Endometrium (tissue), 2 donors: ENCODE measurements around the gene EEF1AKMT3.
"Not testable (repeated sequence)": the region's sequence is repeated elsewhere in the genome, so short reads cannot be mapped to it uniquely, and the experiment has no call there.

Source experiments
- FAIRE-seq: peaks from 2 replicates; lab custom pipeline; 2012; peaks lifted over from hg19 to GRCh38; lab: Jason Lieb, UNC
- donor health status: control.
- donor health status: control.

EEF1AKMT3 gene

DNA sequence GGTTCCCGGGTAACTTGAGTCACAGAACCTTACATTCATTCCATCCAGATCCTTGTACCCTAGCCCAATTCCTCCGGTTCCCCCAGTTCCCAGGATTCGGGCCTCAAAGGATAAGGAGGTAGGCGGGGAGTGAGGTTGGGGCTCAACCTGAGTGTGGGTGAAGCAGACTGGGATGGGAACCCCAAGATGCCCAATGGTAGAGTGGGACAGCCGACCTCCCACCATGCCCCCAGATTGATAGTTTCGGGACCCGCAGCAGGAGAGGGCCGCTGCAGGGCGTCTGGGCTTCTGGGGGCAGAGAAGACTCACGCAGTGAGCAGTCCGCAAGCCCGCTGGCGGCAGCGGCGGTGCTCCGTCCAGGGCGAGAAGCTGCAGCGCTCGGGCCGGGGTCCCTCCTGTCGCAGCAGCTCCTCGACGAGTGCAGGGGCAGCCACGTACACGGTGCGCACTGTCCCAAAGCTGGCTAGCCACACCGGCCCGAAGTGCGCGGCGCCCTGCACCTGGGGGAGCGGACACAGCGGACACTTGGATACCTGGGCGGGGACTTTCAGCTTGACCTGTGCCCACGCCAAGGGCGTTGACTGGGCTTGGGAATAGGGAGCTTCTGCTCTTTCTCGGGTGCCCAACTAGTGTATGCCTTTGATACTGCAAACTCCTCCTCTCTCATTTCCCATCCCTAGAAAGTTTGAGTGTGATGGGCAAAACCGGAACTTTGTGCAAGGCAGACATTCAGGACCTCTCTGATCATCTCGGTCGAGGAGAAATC is 6.5 kb upstream of the EEF1AKMT3 start:
- no peak for FAIRE-seq

DNA sequence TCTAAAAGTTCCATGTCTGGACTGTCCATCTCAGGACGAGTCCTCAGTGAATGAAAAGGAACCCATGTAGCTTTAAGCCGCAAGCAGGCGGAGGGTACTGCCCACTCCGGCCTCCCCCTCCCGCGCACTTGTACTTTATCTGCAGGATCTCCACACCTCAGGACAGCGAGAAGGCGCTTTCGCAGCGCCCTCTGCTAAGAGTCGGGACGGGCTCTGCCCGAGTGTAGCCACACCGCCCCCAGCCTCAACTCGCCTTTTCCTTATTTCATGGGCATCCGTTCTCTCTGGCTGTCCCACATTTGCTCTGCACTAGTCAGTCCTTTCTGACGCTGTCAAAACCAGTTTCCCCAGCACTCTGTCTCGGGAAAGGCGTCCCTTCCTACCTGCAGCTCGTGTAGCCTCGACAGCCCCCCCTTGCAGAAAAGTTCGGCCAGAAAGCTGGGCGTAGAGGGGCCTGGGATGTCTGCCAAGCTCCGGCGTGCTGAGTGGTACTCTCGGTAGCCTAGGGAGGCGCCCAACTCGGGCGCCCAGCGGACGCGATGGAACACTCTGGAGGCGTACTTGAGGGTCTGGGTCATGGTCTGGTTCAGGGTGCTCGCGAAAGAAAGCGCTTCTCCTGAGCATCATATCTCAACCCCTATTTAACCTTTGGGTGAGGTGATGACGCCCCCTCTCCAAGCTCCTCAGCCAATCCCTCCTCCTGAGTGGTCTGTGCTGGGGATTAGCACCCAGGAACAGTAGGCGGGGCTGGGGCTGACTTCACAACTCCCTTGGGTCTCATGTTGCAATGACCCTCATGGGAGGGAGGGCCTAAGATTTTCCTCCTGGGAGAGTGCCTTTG is 5.7 kb upstream of the EEF1AKMT3 start, which contains the start of gene CYP27B1:
Gene CYP27B1, minus strand, starts transcription at position 615 of the 841 bp plus-strand sequence. Its CDS starts 37 bp downstream, at position 578.
- FAIRE-seq, result no peak

DNA sequence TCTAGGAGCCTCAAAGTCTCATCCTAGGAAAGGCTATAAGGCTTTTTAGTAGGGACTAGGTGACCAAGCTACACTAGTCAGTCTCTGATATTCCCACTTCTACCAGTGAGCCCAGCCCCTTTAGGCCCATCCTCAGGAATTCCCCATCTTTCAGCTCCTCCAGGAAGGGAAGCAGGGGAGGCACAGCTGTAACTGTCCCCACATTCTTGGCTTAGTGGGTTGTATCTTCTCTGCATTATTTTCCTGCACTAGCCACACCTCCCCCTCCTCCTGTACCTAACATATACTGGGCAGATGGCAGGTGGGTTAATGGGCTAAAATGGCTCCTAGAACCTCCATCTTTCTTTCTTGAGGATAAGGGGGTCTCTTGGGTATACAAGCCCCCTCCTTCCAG is 5.1 kb upstream of the EEF1AKMT3 start:
- no peak for FAIRE-seq

DNA sequence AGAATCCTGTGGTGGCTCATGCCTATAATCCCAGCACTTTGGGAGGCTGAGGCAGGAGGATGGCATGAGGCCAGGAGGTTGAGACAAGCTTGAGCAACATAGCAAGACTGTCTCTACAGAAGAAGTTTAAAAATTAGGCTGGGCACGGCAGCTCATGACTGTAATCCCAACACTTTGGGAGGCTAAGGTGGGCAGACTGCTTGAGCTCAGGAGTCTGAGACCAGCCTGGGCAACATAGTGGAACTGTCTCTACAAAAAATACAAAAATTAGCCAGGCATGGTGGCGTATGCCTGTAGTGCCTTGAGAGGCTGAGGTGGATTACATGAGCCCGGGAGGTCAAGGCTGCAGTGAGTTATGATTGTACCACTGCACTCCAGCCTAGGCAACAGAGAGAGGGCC is 4.5 kb upstream of the EEF1AKMT3 start:
- FAIRE-seq, result no peak

DNA sequence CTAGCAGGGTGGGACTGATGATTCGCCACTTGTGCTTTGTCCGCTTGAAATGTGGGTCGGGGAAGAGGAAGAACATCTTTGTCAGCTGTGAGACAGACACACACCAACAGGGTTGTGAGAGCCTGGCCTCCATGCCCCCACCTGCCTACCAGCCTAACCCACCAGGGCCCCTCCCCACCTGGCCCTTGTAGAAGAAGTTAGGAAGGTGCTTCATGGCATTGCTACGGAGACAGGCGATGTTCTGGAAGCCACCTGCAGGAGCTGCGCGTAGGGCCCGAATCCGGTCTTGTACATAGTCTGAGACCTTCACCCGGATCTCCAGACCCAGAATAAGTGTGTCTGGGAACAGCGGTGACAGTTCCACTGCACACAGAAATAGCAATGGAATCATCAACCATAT is 2.8 kb upstream of the EEF1AKMT3 start:
- no peak for FAIRE-seq

DNA sequence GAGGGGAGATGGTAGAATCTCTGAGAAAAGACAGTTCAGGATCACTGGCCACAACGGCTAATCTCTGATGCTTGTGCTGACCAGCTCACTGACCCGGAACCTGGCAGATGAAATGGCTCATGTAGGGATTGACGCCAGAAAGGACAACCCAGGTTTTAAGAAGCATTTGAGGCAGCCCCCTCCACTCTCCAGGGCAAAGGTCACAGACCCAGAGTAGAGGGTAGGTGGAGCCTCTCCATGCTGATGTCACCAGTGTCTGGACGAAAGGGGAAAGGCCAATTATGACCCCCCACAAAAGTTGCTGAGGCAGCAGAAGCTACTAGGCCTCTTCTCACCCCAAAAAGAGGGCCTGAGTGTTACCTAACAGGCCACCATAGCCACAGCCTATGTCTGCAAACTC is 1.7 kb upstream of the EEF1AKMT3 start:
- no peak for FAIRE-seq

DNA sequence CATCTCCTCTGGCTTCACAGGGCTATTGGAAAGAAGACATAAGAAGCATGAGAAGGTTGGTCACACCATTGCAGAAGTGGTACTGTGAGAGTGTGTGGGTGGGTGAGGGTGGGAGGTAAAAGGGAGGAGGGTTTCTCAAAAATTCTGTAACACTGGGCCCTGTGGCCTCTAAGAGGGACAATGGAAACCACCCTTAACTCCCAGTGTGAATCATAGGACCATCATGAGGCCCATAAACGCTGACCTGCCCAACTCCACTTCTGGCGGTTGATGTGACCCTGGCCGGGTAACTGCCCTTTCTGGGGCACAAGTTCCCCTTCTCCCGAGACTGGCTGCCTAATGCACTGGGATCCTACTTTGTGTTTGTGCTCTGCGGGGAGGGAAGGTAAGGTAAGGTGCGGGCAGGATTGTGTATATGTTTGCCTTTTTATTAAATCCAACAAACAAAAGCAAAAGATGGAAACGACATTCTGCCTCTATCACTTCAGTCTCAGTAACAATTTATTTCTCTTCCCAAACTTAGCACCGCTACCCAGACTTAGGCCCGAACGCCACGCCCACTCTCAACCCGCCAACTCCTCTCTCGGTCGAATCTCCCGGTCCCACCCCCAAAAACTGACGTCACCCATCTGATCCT is 1.1 kb upstream of the EEF1AKMT3 start:
- no peak for FAIRE-seq

DNA sequence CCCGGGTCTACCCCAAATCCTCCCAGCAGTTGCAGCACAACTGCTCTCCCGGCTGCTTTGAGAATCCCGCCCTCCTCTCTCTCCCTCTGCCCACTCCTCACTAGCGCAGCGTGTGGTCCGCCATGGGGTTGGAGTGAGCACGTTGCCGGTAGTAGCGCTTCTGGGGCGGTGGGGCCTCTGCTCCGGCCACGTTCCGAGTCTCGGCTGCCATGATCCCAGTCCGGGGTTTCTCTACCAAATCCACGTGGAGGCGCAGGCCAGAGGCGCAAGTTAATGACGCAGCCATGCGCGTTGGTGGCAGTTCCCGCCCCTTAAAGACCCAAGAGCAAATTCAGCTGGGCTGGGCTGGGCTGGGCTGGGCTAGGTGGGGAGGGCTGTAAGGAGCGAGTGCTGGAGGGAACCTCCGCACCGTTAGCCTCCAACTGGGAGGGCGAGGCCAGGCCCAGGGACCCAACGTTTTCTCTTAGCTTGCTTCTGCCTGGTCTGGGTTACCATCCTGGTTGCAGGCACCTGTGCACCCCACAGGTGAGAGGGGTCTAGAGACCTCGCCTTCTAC is 463 bp upstream of the EEF1AKMT3 start, which contains the start of gene METTL1:
Gene METTL1, minus strand, starts transcription at position 233 of the 556 bp plus-strand sequence. Its CDS starts 22 bp downstream, at position 211.
- FAIRE-seq, result peak; percentile 39

DNA sequence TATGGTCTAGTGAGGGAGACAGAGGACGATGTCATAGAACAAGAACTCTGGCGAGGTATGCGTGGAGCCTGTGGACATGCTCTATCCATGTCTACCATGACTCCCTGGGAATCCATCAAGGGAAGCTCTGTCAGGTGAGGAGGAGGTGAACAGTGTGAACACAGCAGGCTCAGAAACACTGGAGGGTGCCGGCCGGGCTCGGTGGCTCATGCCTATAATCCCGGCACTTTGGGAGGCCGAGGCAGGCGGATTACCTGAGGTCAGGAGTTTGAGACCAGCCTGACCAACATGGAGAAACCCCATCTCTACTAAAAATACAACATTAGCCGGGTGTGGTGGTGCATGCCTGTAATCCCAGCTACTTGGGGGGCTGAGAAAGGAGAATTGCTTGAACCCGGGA is 2.2 kb downstream of the EEF1AKMT3 start:
- FAIRE-seq, result not testable (repeated sequence)

DNA sequence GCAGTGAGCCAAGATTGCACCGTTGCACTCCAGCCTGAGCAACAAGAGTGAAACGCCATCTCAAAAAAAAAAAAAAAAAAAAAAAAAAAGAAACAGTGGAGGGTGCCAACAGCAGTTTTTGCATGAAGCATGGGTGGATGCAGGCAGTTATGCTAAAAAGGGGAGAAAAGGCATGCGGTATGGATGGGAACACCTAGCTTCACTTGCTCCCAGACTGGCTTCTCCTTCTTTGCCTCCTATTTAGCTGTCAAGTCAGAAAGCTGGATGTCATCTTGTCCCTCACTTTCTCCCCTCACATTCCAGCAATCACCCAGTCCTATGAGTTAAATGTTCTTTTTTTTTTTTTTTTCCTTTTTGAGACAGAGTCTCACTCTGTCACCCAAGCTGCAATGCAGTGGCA is 2.6 kb downstream of the EEF1AKMT3 start:
- no peak for FAIRE-seq

DNA sequence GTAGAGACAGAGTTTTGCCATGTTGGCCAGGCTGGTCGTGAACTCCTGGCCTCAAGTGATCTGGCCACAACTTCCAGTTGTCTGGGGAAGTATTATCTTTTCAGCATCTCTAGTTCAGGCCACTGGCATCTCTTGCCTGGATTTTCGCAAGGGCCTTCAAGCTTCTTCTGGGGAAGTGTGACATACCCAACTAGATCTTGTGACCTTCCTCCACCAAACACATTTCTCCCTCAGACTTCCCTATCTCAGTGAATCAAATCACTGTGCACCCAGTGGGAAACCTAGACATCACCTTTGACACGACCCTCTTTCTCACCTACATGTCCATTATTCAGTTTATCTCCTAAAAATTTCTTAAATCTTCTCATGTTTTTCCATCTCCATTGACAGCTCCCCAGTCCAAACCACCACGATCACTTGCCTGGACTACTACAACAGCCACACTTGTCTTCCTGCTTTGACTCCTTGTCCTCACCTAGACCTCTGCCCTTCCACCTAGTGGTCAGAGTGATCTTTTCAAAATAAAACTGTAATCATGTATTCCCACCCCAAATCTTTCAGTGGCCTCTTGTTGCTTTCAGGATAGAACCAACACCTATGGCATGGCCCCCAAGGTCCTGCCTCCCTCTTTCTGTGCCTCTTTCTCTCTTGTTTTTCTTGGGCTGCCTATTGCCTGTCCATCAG is 3.3 kb downstream of the EEF1AKMT3 start:
- FAIRE-seq, result no peak

DNA sequence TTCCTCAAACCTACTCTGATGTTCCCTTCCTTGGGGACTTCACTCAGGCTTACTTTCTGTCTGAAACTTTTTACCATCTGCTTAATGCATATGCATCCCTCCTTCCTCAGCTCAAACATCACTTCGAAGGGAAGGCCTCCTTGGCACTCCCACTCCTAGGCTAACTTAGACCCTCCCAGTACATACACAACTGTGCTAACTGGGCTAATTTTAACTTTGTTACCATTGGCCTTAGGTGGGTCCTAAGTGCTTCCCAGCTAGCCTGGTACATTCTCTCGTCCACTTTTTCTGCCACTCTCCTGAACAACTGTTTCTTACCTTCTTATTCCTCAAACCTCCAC is 3.8 kb downstream of the EEF1AKMT3 start:
- FAIRE-seq, result no peak

DNA sequence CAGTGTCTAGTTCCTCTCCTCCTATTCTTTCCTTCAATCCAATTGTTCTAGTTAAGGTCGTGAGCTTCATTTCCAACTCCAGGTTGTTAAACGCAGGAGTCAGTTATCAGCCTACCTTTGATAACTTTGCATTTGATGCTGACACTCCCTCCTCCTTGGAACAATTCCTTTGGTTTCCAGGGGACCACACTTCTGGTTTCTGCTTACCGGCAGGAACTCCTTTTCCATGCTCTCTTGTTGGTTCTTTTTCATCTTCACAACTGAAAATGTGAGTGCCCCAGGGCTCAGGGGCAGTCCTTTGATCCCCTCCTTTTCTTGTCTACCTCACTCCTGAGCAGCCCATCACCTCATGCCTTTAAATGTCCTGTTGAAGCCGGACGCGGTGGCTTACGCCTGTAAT is 5.0 kb downstream of the EEF1AKMT3 start:
- FAIRE-seq, result no peak

DNA sequence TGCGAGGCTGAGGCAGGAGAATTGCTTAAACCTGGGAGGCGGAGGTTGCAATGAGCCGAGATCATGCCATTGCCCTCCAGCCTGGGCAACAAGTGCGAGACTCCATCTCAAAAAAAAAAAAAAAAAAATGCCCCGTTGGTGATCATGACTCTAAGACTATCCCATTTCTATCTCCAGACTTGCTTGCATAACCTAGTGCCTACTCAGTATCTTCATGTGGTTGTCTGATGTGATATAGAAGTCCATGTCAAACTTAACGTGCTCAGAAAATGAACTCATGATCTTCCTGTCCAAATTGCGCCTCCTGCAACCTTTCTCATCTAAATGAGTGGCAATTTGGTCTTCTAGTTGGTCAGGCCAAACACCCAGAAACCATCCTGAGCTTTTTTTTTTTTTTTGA is 5.5 kb downstream of the EEF1AKMT3 start:
- FAIRE-seq, result no peak

DNA sequence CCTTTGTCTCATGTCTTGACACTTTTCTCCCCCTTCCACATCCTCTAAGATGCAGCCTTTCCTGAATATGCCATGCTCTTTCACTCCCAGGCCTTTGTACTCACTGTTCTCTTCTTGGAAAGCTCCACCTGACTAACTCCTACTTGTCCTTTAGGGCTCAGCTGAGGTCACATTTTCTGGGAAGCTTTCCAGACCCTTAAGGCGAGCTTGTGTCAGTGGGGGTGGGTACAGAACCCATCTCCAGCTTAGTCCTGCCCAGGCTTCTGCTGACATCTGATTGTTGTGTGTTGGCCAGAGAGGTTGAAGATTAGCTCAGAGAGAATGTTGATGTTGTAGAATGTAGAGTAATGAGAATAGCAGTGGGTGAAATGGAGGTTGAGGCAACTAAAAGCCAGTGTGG is 7.3 kb downstream of the EEF1AKMT3 start:
- no peak for FAIRE-seq

DNA sequence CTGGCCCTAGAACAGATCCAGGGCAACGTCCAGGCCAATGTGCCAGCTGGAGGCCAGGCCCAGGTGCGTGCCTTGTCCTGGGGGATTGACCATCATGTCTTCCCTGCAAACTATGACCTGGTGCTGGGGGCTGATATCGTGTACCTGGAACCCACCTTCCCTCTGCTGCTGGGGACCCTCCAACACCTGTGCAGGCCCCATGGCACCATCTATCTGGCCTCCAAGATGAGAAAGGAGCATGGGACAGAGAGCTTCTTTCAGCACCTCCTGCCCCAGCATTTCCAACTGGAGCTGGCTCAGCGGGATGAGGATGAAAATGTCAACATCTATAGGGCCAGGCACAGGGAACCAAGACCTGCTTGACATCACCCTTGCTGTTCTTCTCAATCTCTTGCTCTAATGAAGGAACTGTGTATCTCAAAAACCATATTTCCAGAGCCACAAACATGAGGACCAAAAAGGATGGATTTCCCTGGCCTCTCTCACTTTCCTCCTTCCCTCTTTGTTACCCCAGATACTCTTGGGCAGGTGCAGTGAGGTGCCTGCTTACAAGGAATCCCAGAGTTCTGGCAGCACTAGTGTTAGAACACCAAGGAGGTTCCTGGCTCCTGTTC is 8.0 kb downstream of the EEF1AKMT3 start:
- no peak for FAIRE-seq

DNA sequence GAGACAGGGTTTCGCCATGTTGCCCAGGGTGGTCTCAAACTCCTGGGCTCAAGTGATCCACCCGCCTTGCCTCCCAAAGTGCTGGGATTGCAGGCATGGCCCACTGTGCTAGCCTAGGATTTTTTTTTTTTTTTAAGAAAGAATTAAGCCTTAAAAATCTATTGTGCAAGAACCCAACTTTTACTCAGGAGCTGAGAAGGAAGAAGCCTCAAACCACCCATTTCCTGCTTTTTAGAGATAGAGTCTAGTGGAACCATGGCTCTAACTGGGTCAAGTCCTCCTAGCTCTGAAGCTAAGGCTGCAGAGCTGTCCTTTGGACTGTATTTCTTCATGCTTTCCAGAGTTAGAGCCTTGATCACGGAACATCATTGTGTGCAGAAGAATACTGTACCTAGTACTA is 8.8 kb downstream of the EEF1AKMT3 start:
- FAIRE-seq, result no peak

DNA sequence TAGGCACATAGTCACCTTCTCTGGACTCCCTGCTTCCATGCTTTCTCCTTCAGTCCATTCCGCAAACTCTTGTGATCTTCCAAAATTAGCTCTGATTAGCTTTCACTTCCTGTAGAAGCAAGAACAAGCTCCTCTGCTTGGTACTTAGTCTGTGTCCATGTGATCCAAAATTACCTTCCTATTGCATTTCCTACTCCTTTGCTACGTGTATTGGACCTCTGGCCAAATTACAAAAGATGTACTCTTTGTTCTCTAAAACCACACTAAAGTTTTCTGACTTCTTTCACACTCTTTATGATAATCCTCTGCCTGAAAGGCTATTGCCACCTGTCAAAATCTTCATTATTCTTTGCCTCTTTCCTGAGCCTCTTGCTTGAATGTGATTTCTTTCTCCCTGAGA is 9.4 kb downstream of the EEF1AKMT3 start:
- no peak for FAIRE-seq

DNA sequence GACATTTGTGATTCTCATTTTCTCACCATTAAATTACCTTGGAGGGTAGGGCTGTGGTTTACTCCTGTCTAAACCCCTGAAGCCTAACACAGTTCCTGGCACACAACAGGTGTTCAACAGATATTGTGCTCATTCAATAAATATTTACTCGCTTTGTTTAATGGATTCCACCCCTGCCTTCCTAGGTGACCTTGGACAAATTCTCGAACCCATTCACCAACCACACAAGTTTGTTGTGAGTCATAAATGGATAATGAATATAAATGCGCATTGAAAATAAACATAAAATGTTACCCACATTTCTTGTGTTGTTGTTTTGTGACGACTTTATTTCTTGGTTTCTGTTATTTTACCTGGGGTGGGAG is 9.8 kb downstream of the EEF1AKMT3 start:
- FAIRE-seq, result no peak

DNA sequence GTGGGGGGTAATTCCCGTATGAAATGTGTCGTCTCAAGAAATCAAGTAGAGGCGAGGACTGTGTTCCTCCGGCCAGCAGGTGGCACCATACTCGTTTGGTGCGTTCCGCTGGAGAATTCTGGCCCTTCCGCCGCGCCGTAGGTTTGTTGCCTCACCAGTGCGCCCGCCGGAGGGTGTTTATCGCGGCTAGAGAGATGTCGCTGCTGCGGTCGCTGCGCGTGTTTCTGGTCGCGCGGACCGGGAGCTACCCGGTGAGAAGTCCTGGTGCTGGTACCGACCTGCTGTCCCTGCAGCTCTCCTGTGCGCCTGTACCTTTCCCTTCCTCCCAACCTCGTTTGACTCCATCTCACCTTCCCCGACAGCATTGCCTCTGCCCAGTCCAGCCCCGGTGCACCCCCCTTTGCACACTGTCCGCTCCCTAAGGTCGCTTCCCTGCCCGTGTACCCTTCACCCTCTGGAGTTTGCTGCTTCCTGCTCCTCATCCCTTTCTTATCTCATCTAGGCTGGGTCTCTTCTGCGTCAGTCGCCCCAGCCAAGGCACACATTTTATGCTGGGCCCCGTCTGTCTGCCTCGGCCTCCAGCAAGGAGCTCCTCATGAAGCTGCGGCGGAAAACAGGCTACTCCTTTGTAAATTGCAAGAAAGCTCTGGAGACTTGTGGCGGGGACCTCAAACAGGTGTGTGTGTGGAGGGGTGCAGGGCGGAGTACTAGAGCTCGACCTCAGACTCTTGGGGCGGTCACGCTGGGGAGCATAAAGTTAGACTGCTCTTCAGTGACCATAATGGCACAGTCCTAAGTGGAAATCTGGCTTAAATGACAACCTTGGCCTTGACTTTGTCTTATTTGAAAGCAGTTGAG is 10.4 kb downstream of the EEF1AKMT3 start, which contains the start of gene TSFM:
Gene TSFM, plus strand, starts transcription at position 180 of the 858 bp plus-strand sequence. Its CDS starts 15 bp downstream, at position 195.
- no peak for FAIRE-seq

DNA sequence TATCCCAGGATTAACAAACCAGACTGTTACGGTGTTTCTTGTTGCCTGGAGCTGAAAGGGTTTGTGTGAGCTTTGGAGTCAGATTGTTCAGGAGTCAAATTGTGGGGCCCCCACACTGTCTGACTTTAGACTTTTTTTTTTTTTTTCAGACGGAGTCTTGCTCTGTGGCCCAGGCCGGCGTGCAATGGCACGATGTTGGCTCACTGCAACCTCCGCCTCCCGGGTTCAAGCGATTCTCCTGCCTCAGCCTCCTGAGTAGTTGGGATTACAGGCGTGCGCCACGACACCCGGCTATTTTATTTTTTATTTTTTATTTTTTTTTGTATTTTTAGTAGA is 11.0 kb downstream of the EEF1AKMT3 start:
- no peak for FAIRE-seq
